GM18499 (cell line): ENCODE measurements around the gene LZTR1.
A peak's percentile ranks its signal among the peaks of the same experiment; 100 is the strongest.
"Not testable (repeated sequence)": the region's sequence is repeated elsewhere in the genome, so short reads cannot be mapped to it uniquely, and the experiment has no call there.

ENCODE experiments used
- ATAC-seq: cut with Tn5 transposase; IDR thresholded peaks from one replicate; pipeline ENCODE4 v1.9.1; 2021; ENCODE audit warnings: moderate number of reproducible peaks; ENCODE audit not compliant: insufficient read depth, unreplicated experiment

LZTR1 gene

GRCh38 chr22:20994128-20994901 is 12.2 kb downstream of the LZTR1 start:
- ATAC-seq: no peak

GRCh38 chr22:20994902-20995241 is 12.8 kb downstream of the LZTR1 start:
- ATAC-seq: no peak

GRCh38 chr22:20995329-20996030 is 13.4 kb downstream of the LZTR1 start:
- ATAC-seq: no peak

- ATAC-seq: no peak
Measured at GRCh38 chr22:20996031-20996410, 13.9 kb downstream of the LZTR1 start.

GRCh38 chr22:20996598-20997535 is 14.8 kb downstream of the LZTR1 start:
- no peak for ATAC-seq

GRCh38 chr22:20997536-20998257 is 15.6 kb downstream of the LZTR1 start:
- no peak for ATAC-seq

GRCh38 chr22:20998411-20999336 is 16.6 kb downstream of the LZTR1 start:
- no peak for ATAC-seq

- ATAC-seq: no peak
Measured at GRCh38 chr22:20999350-21000206, 17.5 kb downstream of the LZTR1 start.

- no peak for ATAC-seq
Measured at GRCh38 chr22:21000207-21000986, 18.3 kb downstream of the LZTR1 start.

- ATAC-seq: no peak
Measured at GRCh38 chr22:21000987-21001600, 19.0 kb downstream of the LZTR1 start.

GRCh38 chr22:21001601-21002325 is 19.7 kb downstream of the LZTR1 start, which contains the start of gene THAP7:
THAP7 (minus strand) TSS chr22:21002118; CDS start chr22:21001911, 207 bp downstream.
- ATAC-seq: peak; percentile 51

- ATAC-seq: no peak
Measured at GRCh38 chr22:21003782-21004181, 21.7 kb downstream of the LZTR1 start.

- not testable (repeated sequence) for ATAC-seq
Measured at GRCh38 chr22:21009208-21009607, 27.1 kb downstream of the LZTR1 start.

GRCh38 chr22:21009638-21010425 is 27.7 kb downstream of the LZTR1 start:
- no peak for ATAC-seq

- no peak for ATAC-seq
Measured at GRCh38 chr22:21010426-21011113, 28.5 kb downstream of the LZTR1 start.
